ENCODE results near the gene FOXP1. TPM values are rescaled to one million over a fixed set of nuclear protein-coding genes. Genes with fewer than 3 reads are reported as not detected.

Gene FOXP1
- total RNA-seq, 1 donor from 2014 or later = 27.3 TPM

DNA sequence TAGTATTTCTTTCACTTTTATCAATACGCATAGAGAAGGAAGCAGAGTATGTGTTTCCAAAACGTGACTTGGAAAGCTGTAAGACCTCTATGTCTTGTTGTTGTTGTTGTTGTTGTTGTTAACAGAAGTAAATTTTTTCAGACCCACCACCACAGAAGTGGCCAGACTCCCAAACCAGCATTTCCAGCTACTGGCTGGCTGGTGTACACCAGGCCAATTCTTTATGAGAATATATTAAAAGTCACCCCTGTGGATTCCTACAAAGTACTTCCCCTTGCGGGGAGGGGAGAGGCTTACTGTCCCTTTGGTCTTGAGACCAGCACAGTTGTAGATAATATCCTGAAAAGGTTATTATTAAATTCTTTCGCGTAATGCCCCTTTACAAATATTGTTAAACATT lies 1.6 kb upstream of the FOXP1 start:
- peaks cover 6% of the 10 kb centered on the region for H3K27me3 Mint-ChIP-seq (ENCODE audit: insufficient read depth, low read depth)
- Histone ChIP-seq H3K4me3 (peak overlapping the region; percentile 71), H3K79me2 (ENCODE audit: low read depth) (peaks cover 21% of the 10 kb centered on the region), H3K27ac (no peak overlapping the region), H3F3A (ENCODE audit: low read depth) (peaks cover 29% of the 10 kb centered on the region), H4K20me1 (ENCODE audit: low read depth) (peaks cover 12% of the 10 kb centered on the region), H3K9ac (no peak overlapping the region), H2AFZ (replicated peaks) (no peak overlapping the region), H3K36me3 (no peaks in the 10 kb centered on the region), H3K4me1 (peaks cover 21% of the 10 kb centered on the region), H3K9me3 (ENCODE audit: low read depth) (no peaks in the 10 kb centered on the region), H3K4me2 (peak overlapping the region; percentile 97), H3K27me3 (peaks cover 14% of the 10 kb centered on the region)
- peaks cover under 1% of the 10 kb centered on the region for H3K36me3 Mint-ChIP-seq
- H3K4me3 Mint-ChIP-seq = peak overlapping the region; percentile 93
- no peak for TF ChIP-seq EZH2phosphoT487 (IDR thresholded peaks at IDR 0.05)
- no peak for TF ChIP-seq EZH2 (IDR thresholded peaks at IDR 0.05)
- no peak for TF ChIP-seq CTCF (IDR thresholded peaks at IDR 0.05)
- DNase-seq (ENCODE audit: low spot score) = peak; percentile 13
- H3K9me3 Mint-ChIP-seq = peaks cover under 1% of the 10 kb centered on the region
- H3K27ac Mint-ChIP-seq = no peak overlapping the region
- H3K4me1 Mint-ChIP-seq = peaks cover 30% of the 10 kb centered on the region

- TF ChIP-seq EZH2phosphoT487 (IDR thresholded peaks at IDR 0.05) = no peak
- no peak for TF ChIP-seq CTCF (IDR thresholded peaks at IDR 0.05)
- no peak for TF ChIP-seq EZH2 (IDR thresholded peaks at IDR 0.05)
- no peak overlapping the region for H3K9ac ChIP-seq
- H3K4me2 ChIP-seq = peak overlapping the region; percentile 97
- peaks cover 6% of the 10 kb centered on the region for H3K27me3 Mint-ChIP-seq (ENCODE audit: insufficient read depth, low read depth)
- H3K4me1 ChIP-seq = peaks cover 27% of the 10 kb centered on the region
- H3F3A ChIP-seq (ENCODE audit: low read depth) = peaks cover 29% of the 10 kb centered on the region
- H3K9me3 Mint-ChIP-seq = no peaks in the 10 kb centered on the region
- H3K79me2 ChIP-seq (ENCODE audit: low read depth) = peaks cover 26% of the 10 kb centered on the region
- peak overlapping the region; percentile 71 for H3K4me3 ChIP-seq
- peaks cover 18% of the 10 kb centered on the region for H4K20me1 ChIP-seq (ENCODE audit: low read depth)
- H3K9me3 ChIP-seq (ENCODE audit: low read depth) = no peaks in the 10 kb centered on the region
- peak overlapping the region; percentile 93 for H3K4me3 Mint-ChIP-seq
- H3K27ac ChIP-seq = peak overlapping the region; percentile 87
- peak; percentile 72 for DNase-seq (ENCODE audit: low spot score)
- peak overlapping the region; percentile 81 for H2AFZ ChIP-seq (replicated peaks)
- H3K36me3 ChIP-seq = no peaks in the 10 kb centered on the region
- H3K4me1 Mint-ChIP-seq = peaks cover 36% of the 10 kb centered on the region
- peaks cover 14% of the 10 kb centered on the region for H3K27me3 ChIP-seq
- H3K27ac Mint-ChIP-seq = peak overlapping the region; percentile 97
- no peaks in the 10 kb centered on the region for H3K36me3 Mint-ChIP-seq
Measured at GRCh38 chr3:71584394-71585011, 975 bp upstream of the FOXP1 start.

GRCh38 chr3:71582612-71583565 lies 639 bp downstream of the FOXP1 start:
- Mint-ChIP-seq H3K36me3 (no peaks in the 10 kb centered on the region), H3K27me3 (ENCODE audit: insufficient read depth, low read depth) (peaks cover 6% of the 10 kb centered on the region), H3K9me3 (no peaks in the 10 kb centered on the region), H3K27ac (peak overlapping the region; percentile 87), H3K4me1 (peaks cover 47% of the 10 kb centered on the region), H3K4me3 (peak overlapping the region; percentile 95)
- H3K4me2 ChIP-seq = peak overlapping the region; percentile 97
- no peaks in the 10 kb centered on the region for H3K36me3 ChIP-seq
- DNase-seq (ENCODE audit: low spot score) = peak; percentile 90
- peak overlapping the region; percentile 87 for H2AFZ ChIP-seq (replicated peaks)
- H3F3A ChIP-seq (ENCODE audit: low read depth) = peaks cover 29% of the 10 kb centered on the region
- H3K4me3 ChIP-seq = peak overlapping the region; percentile 71
- peaks cover 14% of the 10 kb centered on the region for H3K27me3 ChIP-seq
- H4K20me1 ChIP-seq (ENCODE audit: low read depth) = peaks cover 31% of the 10 kb centered on the region
- peaks cover 28% of the 10 kb centered on the region for H3K79me2 ChIP-seq (ENCODE audit: low read depth)
- peak overlapping the region; percentile 91 for H3K27ac ChIP-seq
- H3K9me3 ChIP-seq (ENCODE audit: low read depth) = no peaks in the 10 kb centered on the region
- H3K4me1 ChIP-seq = peaks cover 27% of the 10 kb centered on the region
- TF ChIP-seq CTCF (IDR thresholded peaks at IDR 0.05) (no peak), EZH2phosphoT487 (IDR thresholded peaks at IDR 0.05) (no peak), EZH2 (IDR thresholded peaks at IDR 0.05) (no peak)
- H3K9ac ChIP-seq = peak overlapping the region; percentile 54

Data from neural progenitor cell (in vitro differentiated cells).